ENCODE measurements around the gene NET1. TPM values are rescaled to one million over a fixed set of nuclear protein-coding genes. Genes with fewer than 3 reads are reported as not detected.

NET1 gene
- total RNA-seq, 2 donors from 2014 or later = 22.2 to 37.5 TPM

DNA sequence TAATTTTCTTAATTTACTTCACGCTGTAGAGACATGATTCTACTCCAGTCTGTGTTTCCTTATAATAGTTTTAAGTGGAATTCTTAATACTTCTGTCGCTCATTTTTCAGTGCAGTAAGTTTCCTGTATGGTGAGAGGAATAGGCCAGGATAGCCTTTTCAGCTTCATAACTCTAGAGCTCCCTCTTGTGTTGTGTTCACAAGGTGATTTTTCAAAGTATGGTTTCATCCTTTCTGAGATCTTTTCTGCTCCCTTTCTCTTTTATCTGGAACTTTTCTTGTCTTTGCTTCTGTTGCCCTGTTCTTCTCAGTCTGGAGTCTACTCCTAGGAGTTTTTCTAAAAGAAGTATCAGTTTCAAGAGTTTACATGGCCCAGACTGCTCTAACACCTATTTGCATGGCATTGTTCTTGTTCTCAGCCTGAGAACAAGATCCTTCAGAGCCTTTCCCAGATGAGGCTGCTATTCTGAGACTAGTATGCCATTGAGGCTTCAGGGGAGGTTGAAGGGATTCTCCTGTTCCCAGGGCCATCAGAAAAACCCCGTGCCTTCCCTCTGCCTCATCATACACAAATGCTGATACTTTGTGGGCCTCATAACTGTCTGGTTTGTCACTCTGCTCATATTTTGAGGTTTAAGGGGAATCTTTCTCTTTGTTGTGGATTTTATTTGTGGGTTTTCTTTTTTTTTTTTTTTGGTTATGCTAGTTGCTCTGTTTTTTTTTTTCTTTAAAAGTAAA lies 21.8 kb downstream of the NET1 start:
- ATAC-seq (replicated peaks in 1 of 2) (peak; percentile 41 to 45), DNase-seq (no peak)
- Mint-ChIP-seq H3K27me3 (ENCODE audit: low read depth) (no peaks in the 10 kb centered on the region), H3K27ac (no peak overlapping the region), H3K4me3 (no peak overlapping the region), H3K36me3 (ENCODE audit: insufficient read depth in 2 of 2) (peaks cover 4 to 12% of the 10 kb centered on the region in 2 donors), H3K4me1 (ENCODE audit: low read depth) (peaks cover 16% of the 10 kb centered on the region), H3K9me3 (peaks cover 0 to 2% of the 10 kb centered on the region in 2 donors)

DNA sequence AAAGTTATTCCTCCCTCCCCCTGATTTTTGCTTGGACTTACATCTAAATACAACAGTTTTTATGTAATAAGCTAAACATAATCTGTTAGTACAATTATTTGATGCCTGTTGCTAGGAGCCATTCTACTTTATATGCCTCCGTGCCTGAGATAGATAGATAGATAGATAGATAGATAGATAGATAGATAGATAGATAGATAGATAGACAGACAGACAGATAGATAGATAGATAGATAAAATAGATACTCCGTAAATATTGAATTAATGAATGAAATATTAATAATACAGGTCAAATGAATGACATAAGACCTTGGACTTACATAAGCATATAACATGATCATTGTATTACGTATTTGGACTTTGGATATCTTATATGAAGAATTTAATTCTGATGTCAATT lies 23.0 kb downstream of the NET1 start:
- Mint-ChIP-seq H3K36me3 (ENCODE audit: insufficient read depth in 2 of 2) (peaks cover 4 to 12% of the 10 kb centered on the region in 2 donors), H3K9me3 (peaks cover 0 to 2% of the 10 kb centered on the region in 2 donors), H3K27me3 (ENCODE audit: low read depth) (no peaks in the 10 kb centered on the region), H3K4me1 (ENCODE audit: low read depth) (peaks cover 16% of the 10 kb centered on the region), H3K27ac (no peak overlapping the region), H3K4me3 (no peak overlapping the region)
- DNase-seq (no peak), ATAC-seq (replicated peaks in 1 of 2) (no peak)

DNA sequence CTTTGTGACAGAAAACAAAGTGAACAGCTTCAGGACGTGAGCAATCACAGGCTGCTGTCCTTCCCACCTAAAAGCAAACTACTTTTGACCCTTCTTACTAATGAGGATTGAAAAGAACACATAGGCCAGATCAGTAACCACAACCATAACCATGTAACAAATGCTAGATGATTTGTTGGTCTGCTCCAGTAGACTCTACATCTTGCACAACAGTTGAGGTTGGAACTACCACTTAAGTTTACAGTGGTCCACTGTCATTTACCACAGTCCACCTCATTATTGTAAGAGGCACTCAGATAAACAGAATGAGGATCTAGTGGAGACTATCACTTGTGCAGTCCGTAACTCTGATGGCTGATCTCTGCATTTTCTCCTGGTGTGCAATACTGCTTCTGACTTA lies 27.8 kb downstream of the NET1 start:
- H3K4me1 Mint-ChIP-seq (ENCODE audit: low read depth) = peaks cover 32% of the 10 kb centered on the region
- ATAC-seq (replicated peaks in 1 of 2) = no peak
- no peaks in the 10 kb centered on the region for H3K27me3 Mint-ChIP-seq (ENCODE audit: low read depth)
- DNase-seq = no peak
- H3K27ac Mint-ChIP-seq = no peak overlapping the region
- H3K9me3 Mint-ChIP-seq = no peaks in the 10 kb centered on the region
- peaks cover 0 to 4% of the 10 kb centered on the region in 2 donors for H3K36me3 Mint-ChIP-seq (ENCODE audit: insufficient read depth in 2 of 2)
- no peak overlapping the region for H3K4me3 Mint-ChIP-seq

DNA sequence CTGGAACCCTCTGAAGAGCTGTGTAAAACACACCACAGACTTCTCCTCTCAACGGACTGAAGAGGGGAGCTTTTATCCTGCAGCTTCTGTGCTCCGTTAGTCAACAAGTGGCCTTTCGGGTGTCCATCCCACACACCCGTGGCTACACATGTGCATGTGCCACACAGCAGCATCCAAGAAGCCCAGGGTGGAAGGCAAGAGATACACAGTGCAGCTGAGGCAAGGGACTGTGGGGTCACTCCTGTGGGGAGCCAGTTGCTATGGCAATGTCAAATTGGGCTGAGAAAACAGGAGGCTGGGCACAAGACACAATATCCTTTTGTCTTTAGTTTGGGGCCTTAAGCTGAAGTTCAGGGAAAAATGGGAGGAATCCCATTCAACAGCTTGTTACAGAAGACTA lies 28.7 kb downstream of the NET1 start:
- DNase-seq = no peak
- Mint-ChIP-seq H3K9me3 (no peaks in the 10 kb centered on the region), H3K27ac (no peak overlapping the region)

DNA sequence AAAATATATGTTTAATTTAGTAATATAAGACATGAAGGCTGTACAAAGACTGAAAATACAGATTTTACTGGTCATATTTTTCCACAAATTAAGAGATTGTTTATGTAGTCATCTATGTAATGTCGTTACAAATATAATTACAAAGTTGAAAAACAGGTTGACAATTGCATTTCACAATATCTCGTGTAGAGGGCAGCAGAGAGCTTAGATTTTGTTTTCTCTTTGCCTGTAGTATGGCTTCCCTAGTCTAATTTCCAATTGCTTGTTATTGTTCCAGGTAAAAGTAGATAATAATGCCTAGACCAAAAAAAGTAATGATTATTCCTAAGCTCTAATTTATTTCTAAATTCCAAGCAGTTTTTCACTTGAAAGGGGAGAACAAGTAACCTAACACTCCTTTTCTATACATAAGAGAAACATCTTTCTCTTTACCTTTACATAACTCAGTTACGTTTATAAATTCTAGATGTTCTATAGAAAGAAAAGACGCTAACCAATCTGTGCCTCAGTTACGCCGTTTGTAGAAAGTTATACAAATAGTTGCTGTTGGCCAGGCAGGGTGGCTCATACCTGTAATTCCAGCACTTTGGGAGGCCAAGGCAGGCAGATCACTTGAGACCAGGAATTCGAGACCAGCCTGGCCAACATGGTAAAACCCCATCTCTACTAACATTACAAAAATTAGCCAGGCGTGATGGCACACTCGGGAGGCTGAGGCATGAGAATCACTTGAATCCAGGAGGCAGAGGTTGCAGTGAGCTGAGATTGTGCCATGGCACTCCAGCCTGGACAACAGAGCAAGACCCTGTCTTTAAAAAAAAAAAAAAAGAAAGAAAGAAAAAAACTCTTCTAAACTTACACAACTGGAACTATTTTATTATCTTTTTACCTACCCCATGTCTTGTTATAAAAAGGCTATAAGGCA lies 30.0 kb downstream of the NET1 start:
- ATAC-seq (replicated peaks in 1 of 2) (no peak), DNase-seq (peak; percentile 16 to 49)
- H3K9me3 Mint-ChIP-seq = no peaks in the 10 kb centered on the region
- no peaks in the 10 kb centered on the region for H3K27me3 Mint-ChIP-seq (ENCODE audit: low read depth)
- peaks cover 47% of the 10 kb centered on the region for H3K4me1 Mint-ChIP-seq (ENCODE audit: low read depth)
- no peak overlapping the region for H3K4me3 Mint-ChIP-seq
- H3K27ac Mint-ChIP-seq = no peak overlapping the region
- H3K36me3 Mint-ChIP-seq (ENCODE audit: insufficient read depth in 2 of 2) = peaks cover 0 to 4% of the 10 kb centered on the region in 2 donors

More for the DNA sequence above, 28.7 kb downstream of the NET1 start:
- Mint-ChIP-seq H3K4me1 (ENCODE audit: low read depth) (peaks cover 35% of the 10 kb centered on the region), H3K4me3 (no peak overlapping the region), H3K27me3 (ENCODE audit: low read depth) (no peaks in the 10 kb centered on the region), H3K36me3 (ENCODE audit: insufficient read depth in 2 of 2) (peaks cover 0 to 4% of the 10 kb centered on the region in 2 donors)
- no peak for ATAC-seq (replicated peaks in 1 of 2)

DNA sequence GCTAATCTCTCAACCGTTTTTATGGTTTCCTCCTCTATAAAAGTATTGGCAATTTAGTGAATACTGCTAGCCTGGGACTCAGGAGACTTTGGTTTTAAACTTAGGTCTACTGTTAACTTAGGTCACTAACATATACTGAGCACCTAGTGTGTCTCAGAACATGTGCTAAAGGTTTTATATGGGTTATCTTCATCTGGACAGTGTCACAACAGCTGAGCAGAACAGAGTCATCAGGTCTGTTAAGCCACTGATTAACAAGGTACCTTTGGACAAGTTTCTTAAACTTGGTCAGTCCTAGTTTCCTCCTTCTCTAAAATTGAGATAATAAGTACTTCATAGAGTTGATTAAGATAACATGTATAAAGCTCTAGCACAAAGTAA lies 30.6 kb downstream of the NET1 start:
- no peaks in the 10 kb centered on the region for H3K9me3 Mint-ChIP-seq
- peaks cover 0 to 4% of the 10 kb centered on the region in 2 donors for H3K36me3 Mint-ChIP-seq (ENCODE audit: insufficient read depth in 2 of 2)
- ATAC-seq (replicated peaks in 1 of 2) (no peak), DNase-seq (no peak)
- peak overlapping the region in 1 of 2 donors; percentile 25 for H3K4me3 Mint-ChIP-seq
- H3K4me1 Mint-ChIP-seq (ENCODE audit: low read depth) = peaks cover 51% of the 10 kb centered on the region
- H3K27ac Mint-ChIP-seq = no peak overlapping the region
- no peaks in the 10 kb centered on the region for H3K27me3 Mint-ChIP-seq (ENCODE audit: low read depth)

- Mint-ChIP-seq H3K27ac (no peak overlapping the region), H3K27me3 (ENCODE audit: low read depth) (no peaks in the 10 kb centered on the region), H3K9me3 (no peaks in the 10 kb centered on the region), H3K4me1 (ENCODE audit: low read depth) (peaks cover 51% of the 10 kb centered on the region), H3K36me3 (ENCODE audit: insufficient read depth in 2 of 2) (peaks cover 0 to 4% of the 10 kb centered on the region in 2 donors), H3K4me3 (peak overlapping the region; percentile 7 to 32)
- DNase-seq = peak in 1 of 2 donors; percentile 25
- peak; percentile 43 to 62 for ATAC-seq (replicated peaks in 1 of 2)
Observed at GRCh38 chr10:5443429-5443828, 31.1 kb downstream of the NET1 start.

GRCh38 chr10:5445006-5445405 lies 32.6 kb downstream of the NET1 start:
- peaks cover 0 to 4% of the 10 kb centered on the region in 2 donors for H3K36me3 Mint-ChIP-seq (ENCODE audit: insufficient read depth in 2 of 2)
- peaks cover 57% of the 10 kb centered on the region for H3K4me1 Mint-ChIP-seq (ENCODE audit: low read depth)
- no peaks in the 10 kb centered on the region for H3K27me3 Mint-ChIP-seq (ENCODE audit: low read depth)
- ATAC-seq (replicated peaks in 1 of 2) (no peak), DNase-seq (no peak)
- no peak overlapping the region for H3K4me3 Mint-ChIP-seq
- H3K9me3 Mint-ChIP-seq = no peaks in the 10 kb centered on the region
- H3K27ac Mint-ChIP-seq = peak overlapping the region; percentile 23

- Mint-ChIP-seq H3K36me3 (ENCODE audit: insufficient read depth in 2 of 2) (peaks cover 0 to 4% of the 10 kb centered on the region in 2 donors), H3K4me1 (ENCODE audit: low read depth) (peaks cover 57% of the 10 kb centered on the region), H3K4me3 (peak overlapping the region; percentile 58 to 63), H3K27ac (no peak overlapping the region), H3K27me3 (ENCODE audit: low read depth) (no peaks in the 10 kb centered on the region), H3K9me3 (no peaks in the 10 kb centered on the region)
- DNase-seq = peak; percentile 76 to 86
- peak; percentile 48 to 69 for ATAC-seq (replicated peaks in 1 of 2)
Observed at GRCh38 chr10:5446390-5446926, 34.1 kb downstream of the NET1 start.

DNA sequence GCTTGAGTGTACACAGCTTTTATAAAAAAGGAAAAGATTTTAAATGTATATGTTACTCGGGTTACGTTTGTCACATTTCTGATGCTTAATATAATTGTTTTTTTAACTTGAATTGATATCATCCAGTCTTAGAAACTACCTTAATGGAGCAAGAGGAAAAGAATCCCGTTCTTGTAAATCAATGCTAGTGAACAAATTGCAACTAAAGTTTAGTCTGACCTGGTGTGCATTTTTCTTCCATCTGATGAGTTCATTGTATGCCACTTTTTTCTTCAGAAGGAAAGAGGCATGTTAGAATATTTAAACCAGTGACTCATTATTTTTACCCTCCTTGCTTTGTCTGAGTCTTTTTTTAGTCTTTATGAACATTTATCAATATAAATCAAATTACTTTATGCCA lies 34.7 kb downstream of the NET1 start:
- ATAC-seq (replicated peaks in 1 of 2) (peak; percentile 6 to 7), DNase-seq (no peak)
- Mint-ChIP-seq H3K27me3 (ENCODE audit: low read depth) (no peaks in the 10 kb centered on the region), H3K4me3 (peak overlapping the region; percentile 58 to 63), H3K4me1 (ENCODE audit: low read depth) (peaks cover 57% of the 10 kb centered on the region), H3K9me3 (no peaks in the 10 kb centered on the region), H3K36me3 (ENCODE audit: insufficient read depth in 2 of 2) (peaks cover 0 to 4% of the 10 kb centered on the region in 2 donors), H3K27ac (no peak overlapping the region)

DNA sequence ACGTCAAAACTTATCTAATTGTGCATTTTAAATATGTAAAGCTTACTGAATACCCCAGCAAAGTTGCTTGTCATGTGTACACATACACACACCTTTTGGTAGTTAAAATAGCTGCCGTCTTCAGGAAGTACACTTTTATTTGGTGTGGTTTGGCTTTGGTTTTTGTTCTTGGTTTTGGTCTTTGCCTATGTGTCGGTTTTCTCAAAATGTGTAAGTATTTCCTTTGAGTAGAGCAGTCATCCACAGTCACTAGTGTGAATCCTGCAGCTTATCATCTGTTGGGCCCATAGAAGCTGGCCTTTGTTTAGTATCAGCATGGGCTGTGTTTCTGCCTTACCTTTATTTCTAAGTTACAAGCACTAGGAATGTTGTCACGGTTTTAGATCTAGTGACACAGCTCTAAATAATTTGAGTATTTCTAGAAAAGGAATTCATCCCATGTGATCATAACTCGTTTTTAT lies 35.3 kb downstream of the NET1 start:
- Mint-ChIP-seq H3K4me1 (ENCODE audit: low read depth) (peaks cover 51% of the 10 kb centered on the region), H3K4me3 (peak overlapping the region; percentile 58 to 63), H3K36me3 (ENCODE audit: insufficient read depth in 2 of 2) (peaks cover 0 to 7% of the 10 kb centered on the region in 2 donors), H3K27ac (no peak overlapping the region), H3K27me3 (ENCODE audit: low read depth) (no peaks in the 10 kb centered on the region), H3K9me3 (no peaks in the 10 kb centered on the region)
- DNase-seq (peak; percentile 31 to 40), ATAC-seq (replicated peaks in 1 of 2) (peak; percentile 84 to 87)

DNA sequence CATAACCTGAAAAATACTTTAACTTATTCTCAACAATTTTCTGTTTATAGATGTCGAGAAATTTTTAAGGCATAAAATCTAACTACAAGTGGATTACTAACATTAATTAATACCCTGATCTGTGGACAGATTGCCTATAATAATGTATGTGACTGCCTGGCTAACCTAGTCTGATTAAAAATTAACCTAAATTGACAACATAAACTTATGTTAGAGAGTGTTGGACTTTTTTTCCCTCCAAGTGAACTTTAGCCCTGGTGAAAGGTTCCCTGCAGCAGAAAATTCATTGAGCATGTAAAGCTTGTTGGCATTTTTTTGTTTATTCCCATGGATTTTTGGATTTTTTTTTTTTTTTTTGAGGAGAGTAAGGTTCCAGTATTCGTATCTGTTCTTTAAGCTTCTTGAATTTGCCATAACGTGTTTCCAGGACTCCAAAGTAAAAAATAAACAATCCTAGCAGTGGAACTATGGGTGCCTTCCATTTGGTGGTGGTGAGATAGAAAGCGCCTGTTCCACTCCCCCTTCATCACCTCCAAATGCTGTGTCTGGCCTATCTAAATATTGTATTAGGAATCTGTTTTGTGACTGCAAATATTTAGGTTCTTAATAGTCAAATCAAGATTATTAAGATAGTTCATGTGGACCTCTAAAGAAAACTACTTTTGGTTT lies 36.1 kb downstream of the NET1 start:
- Mint-ChIP-seq H3K27ac (no peak overlapping the region), H3K4me3 (peak overlapping the region in 1 of 2 donors; percentile 47), H3K4me1 (ENCODE audit: low read depth) (peaks cover 43% of the 10 kb centered on the region), H3K9me3 (no peaks in the 10 kb centered on the region), H3K27me3 (ENCODE audit: low read depth) (no peaks in the 10 kb centered on the region), H3K36me3 (ENCODE audit: insufficient read depth in 2 of 2) (peaks cover 0 to 7% of the 10 kb centered on the region in 2 donors)
- no peak for ATAC-seq (replicated peaks in 1 of 2)
- DNase-seq = no peak

Data from activated T-cell treated with anti-CD3 and anti-CD28 coated beads, Interleukin-2, amount 50 U/mL, for 72 hours (primary cell).